ENCODE results near the gene TCF7.

TCF7 gene

DNA sequence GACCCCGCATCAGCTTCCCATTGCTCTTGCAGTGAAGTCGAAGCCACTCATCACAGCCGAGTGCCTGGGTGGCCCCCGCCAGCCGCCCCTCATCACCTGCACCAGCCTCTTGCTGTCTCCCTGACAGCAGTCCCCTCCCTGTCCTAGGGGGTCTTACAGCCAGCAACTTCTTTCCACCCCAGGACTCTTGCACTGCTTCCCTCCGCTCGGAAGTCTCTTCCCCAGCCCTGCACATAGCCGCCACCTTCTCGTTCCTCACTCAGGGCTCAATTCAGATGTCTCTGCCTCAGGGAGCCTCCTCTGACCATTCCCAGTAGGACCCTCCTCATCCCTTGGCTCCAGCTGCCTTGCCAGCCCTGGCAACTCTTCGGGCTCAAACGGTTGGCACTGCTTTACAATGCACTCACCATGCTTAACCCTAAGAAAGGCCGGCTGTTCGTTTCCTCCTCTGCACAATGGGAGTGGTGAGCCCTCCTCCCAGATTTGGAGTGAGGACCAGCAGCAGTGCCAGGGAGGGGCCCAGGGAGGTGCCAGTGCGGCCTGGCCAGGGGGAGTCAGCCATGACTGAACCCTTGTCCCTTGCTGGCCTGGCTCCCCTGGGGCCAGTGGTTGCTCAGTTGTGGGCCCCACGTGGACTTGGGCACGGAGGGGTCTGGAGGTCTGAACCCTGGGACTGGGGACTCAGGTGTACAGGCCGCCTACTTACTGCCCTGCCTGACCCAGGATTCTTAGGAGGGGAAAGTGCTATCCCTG lies 6.1 kb downstream of the TCF7 start:
- H3K4me3 ChIP-seq (ENCODE audit: low read depth in 1 of 2, low read length in 2 of 2) = no peak overlapping the region
- H3K9me3 ChIP-seq (ENCODE audit: control insufficient read depth in 1 of 2, low read length in 2 of 2) = no peaks in the 10 kb centered on the region
- H3K27ac ChIP-seq (ENCODE audit: low read depth, low read length) = no peak overlapping the region
- H3K9ac ChIP-seq (ENCODE audit: low read depth in 1 of 2, low read length in 2 of 2) = no peak overlapping the region
- peaks cover 9 to 18% of the 10 kb centered on the region in 2 donors for H3K4me1 ChIP-seq (ENCODE audit: control insufficient read depth in 1 of 2, insufficient read depth in 2 of 2, low read length in 2 of 2)
- H3K36me3 ChIP-seq (ENCODE audit: control insufficient read depth in 1 of 2, insufficient read depth in 2 of 2, low read length in 2 of 2) = peaks cover 0 to 23% of the 10 kb centered on the region in 2 donors
- no peaks in the 10 kb centered on the region for H3K27me3 ChIP-seq (ENCODE audit: control insufficient read depth in 1 of 2, insufficient read depth in 2 of 2, low read length in 2 of 2)

DNA sequence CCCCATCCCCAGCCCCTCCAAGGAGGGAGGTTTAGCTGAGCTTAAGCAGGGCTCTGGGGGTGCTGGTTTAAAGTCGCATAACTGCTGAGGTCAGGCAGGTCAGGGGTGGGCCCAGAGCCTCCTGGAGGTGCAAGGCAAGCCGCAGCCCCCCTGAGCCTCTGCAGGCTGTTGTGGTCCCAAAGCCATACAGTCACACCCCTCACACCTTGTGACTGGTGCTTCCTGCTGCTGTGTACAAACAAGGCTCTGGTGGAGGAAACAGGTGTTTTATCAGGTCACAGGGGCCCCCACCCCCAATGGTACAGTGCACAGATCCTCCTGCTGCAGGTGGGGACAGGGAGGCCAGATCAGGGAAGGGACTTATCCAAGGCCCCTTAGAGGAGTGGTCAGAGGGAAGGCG lies 8.0 kb downstream of the TCF7 start:
- H3K4me3 ChIP-seq (ENCODE audit: low read depth in 1 of 2, low read length in 2 of 2) = no peak overlapping the region
- H3K36me3 ChIP-seq (ENCODE audit: control insufficient read depth in 1 of 2, insufficient read depth in 2 of 2, low read length in 2 of 2) = peaks cover 0 to 19% of the 10 kb centered on the region in 2 donors
- H3K27ac ChIP-seq (ENCODE audit: low read depth, low read length) = no peak overlapping the region

DNA sequence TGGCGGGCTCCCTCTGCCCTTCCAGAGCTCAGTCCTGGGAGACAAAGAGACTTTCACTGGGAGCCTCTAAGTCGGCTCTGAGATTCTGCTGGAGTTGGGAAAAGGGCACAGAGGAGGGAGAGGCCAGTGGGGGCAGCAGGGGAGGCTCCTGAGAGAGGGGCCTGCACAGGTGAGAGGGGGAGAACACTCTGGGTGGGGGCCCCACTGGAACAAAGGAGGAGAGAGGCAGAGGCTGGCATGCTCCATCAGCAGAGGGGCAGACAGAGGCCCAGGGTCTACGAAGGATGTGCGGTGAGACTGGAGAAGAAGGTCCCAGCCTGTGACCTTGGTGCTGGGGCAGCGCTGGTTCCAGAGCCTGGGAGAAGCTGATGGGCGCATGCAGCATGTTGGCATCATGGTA lies 8.9 kb downstream of the TCF7 start:
- Histone ChIP-seq H3K4me1 (ENCODE audit: control insufficient read depth in 1 of 2, insufficient read depth in 2 of 2, low read length in 2 of 2) (peaks cover 9 to 10% of the 10 kb centered on the region in 2 donors), H3K36me3 (ENCODE audit: control insufficient read depth in 1 of 2, insufficient read depth in 2 of 2, low read length in 2 of 2) (peaks cover 0 to 19% of the 10 kb centered on the region in 2 donors), H3K27me3 (ENCODE audit: control insufficient read depth in 1 of 2, insufficient read depth in 2 of 2, low read length in 2 of 2) (no peaks in the 10 kb centered on the region), H3K9ac (ENCODE audit: low read depth in 1 of 2, low read length in 2 of 2) (no peak overlapping the region), H3K27ac (ENCODE audit: low read depth, low read length) (no peak overlapping the region), H3K9me3 (ENCODE audit: control insufficient read depth in 1 of 2, low read length in 2 of 2) (no peaks in the 10 kb centered on the region), H3K4me3 (ENCODE audit: low read depth in 1 of 2, low read length in 2 of 2) (no peak overlapping the region)

More for the DNA sequence above, 8.0 kb downstream of the TCF7 start:
- no peak overlapping the region for H3K9ac ChIP-seq (ENCODE audit: low read depth in 1 of 2, low read length in 2 of 2)
- H3K27me3 ChIP-seq (ENCODE audit: control insufficient read depth in 1 of 2, insufficient read depth in 2 of 2, low read length in 2 of 2) = no peaks in the 10 kb centered on the region
- H3K9me3 ChIP-seq (ENCODE audit: control insufficient read depth in 1 of 2, low read length in 2 of 2) = no peaks in the 10 kb centered on the region
- H3K4me1 ChIP-seq (ENCODE audit: control insufficient read depth in 1 of 2, insufficient read depth in 2 of 2, low read length in 2 of 2) = peaks cover 10 to 11% of the 10 kb centered on the region in 2 donors

DNA sequence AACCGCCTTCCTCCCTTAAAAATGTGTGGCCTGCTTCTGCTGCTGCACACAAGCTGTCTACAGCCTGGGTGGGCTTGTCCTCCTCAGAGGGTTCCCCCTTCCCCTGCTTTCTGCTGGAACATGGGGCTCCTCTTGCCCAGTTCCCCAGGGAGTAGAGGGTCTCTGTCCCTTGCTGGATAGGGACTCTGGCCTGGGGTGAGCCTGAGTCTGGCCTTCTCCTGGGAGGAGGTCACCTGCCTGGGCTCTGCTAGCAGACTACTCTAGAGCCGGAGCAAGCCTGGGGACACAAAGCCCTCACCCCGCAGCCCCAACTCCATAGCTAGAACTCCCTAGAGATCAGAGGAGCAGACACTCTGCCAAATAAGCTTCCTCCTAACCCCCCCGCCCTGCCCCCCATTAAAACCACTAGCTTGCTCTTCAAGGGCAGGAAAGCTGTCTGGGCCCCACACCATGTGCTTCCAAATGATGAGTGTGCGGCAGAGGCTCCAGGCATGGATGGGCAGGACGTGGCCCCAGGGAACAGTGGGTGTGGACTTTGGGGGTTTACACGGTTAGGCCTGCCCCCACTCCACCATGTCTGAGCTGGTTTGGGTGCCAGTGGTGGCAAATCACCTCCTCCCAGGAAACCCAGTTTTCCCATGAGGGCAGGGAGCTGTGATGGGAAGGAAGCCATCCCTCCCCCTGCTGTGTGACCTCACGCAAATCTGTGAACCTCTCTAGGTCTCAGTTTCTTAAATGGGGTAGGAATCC lies 10.0 kb downstream of the TCF7 start:
- Histone ChIP-seq H3K4me1 (ENCODE audit: control insufficient read depth in 1 of 2, insufficient read depth in 2 of 2, low read length in 2 of 2) (peaks cover 6 to 14% of the 10 kb centered on the region in 2 donors), H3K9me3 (ENCODE audit: control insufficient read depth in 1 of 2, low read length in 2 of 2) (no peaks in the 10 kb centered on the region), H3K36me3 (ENCODE audit: control insufficient read depth in 1 of 2, insufficient read depth in 2 of 2, low read length in 2 of 2) (peaks cover 0 to 27% of the 10 kb centered on the region in 2 donors), H3K27me3 (ENCODE audit: control insufficient read depth in 1 of 2, insufficient read depth in 2 of 2, low read length in 2 of 2) (no peaks in the 10 kb centered on the region), H3K4me3 (ENCODE audit: low read depth in 1 of 2, low read length in 2 of 2) (no peak overlapping the region), H3K27ac (ENCODE audit: low read depth, low read length) (no peak overlapping the region), H3K9ac (ENCODE audit: low read depth in 1 of 2, low read length in 2 of 2) (no peak overlapping the region)

DNA sequence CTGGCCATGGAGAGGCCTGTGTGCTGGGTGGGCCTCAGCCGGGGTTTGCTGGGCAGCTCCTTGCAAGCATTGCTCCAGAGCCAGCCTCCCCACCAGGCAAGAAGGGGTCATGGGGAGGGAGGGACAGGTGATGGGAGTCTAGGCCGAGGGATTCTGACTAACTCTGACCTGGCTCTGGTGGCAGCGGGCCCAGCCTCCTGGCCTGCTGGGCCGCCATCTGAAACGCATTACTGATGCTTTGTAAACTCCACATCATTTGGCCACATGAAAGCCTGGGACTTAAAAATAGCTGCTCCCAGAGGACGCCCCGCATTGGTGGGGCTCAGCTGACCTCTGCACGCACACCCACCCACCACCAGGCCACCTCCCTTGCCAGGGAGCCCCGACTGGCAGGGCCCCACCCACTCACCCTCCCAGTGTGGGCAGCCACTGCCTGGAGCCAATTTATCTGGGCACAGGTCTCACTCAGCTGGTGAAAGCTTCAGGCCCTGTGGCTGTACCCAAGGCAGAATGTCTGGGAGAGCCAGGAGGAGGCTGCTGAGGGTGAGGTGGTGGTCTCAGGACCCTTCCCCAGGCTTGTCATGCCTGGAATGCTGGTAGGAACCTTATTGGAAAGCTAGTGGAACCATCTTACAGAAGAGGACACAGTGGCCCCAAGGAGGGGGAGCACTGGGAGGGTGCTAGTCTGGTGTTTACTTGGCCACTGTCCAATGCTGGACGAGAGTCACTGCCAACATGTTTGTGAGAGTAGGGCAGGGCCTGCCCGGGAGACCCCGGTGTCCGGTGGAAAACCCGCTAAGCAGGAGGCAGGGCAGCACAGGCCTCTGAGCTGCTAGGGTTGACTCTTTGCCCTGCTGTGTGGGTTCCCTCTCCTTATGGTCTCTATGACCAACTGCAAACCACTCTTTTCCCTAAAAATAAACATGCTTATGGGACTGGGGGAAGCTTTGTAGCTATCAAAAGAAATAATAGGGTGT lies 10.8 kb downstream of the TCF7 start:
- H3K4me1 ChIP-seq (ENCODE audit: control insufficient read depth in 1 of 2, insufficient read depth in 2 of 2, low read length in 2 of 2) = peaks cover 6 to 21% of the 10 kb centered on the region in 2 donors
- H3K27ac ChIP-seq (ENCODE audit: low read depth, low read length) = no peak overlapping the region
- no peak overlapping the region for H3K4me3 ChIP-seq (ENCODE audit: low read depth in 1 of 2, low read length in 2 of 2)
- no peak overlapping the region for H3K9ac ChIP-seq (ENCODE audit: low read depth in 1 of 2, low read length in 2 of 2)
- peaks cover 0 to 30% of the 10 kb centered on the region in 2 donors for H3K36me3 ChIP-seq (ENCODE audit: control insufficient read depth in 1 of 2, insufficient read depth in 2 of 2, low read length in 2 of 2)
- no peaks in the 10 kb centered on the region for H3K9me3 ChIP-seq (ENCODE audit: control insufficient read depth in 1 of 2, low read length in 2 of 2)
- H3K27me3 ChIP-seq (ENCODE audit: control insufficient read depth in 1 of 2, insufficient read depth in 2 of 2, low read length in 2 of 2) = no peaks in the 10 kb centered on the region

DNA sequence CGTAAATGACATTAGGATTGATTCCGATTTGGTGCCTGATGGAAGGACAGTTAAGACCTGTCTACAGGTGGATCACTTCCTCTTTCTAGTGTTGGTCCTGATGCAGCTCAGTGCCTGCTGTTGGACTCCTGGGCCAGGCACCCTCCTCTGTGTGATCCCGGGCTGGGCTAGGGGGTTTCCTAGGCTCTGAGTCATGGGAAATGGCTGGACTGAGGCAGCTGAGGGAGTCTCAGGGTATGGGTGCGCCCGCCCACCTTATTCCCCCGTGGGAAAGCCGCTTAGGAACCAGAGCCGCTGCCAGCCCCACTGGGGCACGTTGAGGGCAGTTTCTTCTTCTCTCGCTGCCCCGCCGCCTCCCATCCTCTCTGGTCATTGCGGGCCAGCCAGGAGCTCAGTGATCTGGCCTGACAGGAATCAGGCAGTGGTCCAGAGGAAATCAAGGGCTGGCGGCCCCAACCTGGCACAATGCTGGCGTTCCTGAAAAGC lies 12.9 kb downstream of the TCF7 start:
- H3K4me1 ChIP-seq (ENCODE audit: control insufficient read depth in 1 of 2, insufficient read depth in 2 of 2, low read length in 2 of 2) = peaks cover 6 to 36% of the 10 kb centered on the region in 2 donors
- H3K9me3 ChIP-seq (ENCODE audit: control insufficient read depth in 1 of 2, low read length in 2 of 2) = no peaks in the 10 kb centered on the region
- H3K27ac ChIP-seq (ENCODE audit: low read depth, low read length) = no peak overlapping the region
- no peak overlapping the region for H3K9ac ChIP-seq (ENCODE audit: low read depth in 1 of 2, low read length in 2 of 2)
- H3K4me3 ChIP-seq (ENCODE audit: low read depth in 1 of 2, low read length in 2 of 2) = no peak overlapping the region
- H3K27me3 ChIP-seq (ENCODE audit: control insufficient read depth in 1 of 2, insufficient read depth in 2 of 2, low read length in 2 of 2) = no peaks in the 10 kb centered on the region
- peaks cover 4 to 35% of the 10 kb centered on the region in 2 donors for H3K36me3 ChIP-seq (ENCODE audit: control insufficient read depth in 1 of 2, insufficient read depth in 2 of 2, low read length in 2 of 2)

DNA sequence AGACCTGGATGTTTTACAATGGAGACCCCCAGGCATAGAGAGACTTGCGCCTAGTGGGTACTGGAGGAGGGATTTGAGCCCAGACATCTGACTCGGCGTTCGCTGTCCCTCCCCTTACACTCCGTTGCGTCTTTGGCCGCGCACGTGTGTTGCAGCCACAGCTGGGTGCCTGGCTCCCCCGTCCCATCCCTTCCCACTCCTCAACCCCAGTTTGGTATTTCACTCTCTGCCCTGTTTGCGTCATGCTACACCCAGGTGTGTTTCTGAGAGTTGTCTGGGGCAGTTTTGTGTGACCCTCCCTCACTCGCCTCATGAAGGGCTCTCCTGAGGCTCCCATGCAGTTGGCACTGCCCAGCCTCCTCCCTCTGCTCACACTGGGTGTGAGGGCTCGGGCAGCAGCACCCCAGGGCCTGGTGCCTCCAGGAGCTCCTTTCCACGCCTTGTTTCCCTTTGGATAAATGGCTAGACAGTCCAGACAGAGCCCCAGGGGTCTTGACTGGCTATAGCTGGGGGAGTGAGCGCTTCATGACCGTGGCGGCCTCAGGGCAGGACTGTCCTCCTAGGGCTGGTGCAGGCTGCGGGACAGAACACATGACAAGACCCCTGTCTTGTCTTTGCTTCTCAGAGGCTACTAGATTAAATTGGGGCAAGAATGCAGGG lies 13.6 kb downstream of the TCF7 start:
- Histone ChIP-seq H3K4me3 (ENCODE audit: low read depth in 1 of 2, low read length in 2 of 2) (no peak overlapping the region), H3K27ac (ENCODE audit: low read depth, low read length) (no peak overlapping the region), H3K4me1 (ENCODE audit: control insufficient read depth in 1 of 2, insufficient read depth in 2 of 2, low read length in 2 of 2) (peaks cover 6 to 35% of the 10 kb centered on the region in 2 donors)

DNA sequence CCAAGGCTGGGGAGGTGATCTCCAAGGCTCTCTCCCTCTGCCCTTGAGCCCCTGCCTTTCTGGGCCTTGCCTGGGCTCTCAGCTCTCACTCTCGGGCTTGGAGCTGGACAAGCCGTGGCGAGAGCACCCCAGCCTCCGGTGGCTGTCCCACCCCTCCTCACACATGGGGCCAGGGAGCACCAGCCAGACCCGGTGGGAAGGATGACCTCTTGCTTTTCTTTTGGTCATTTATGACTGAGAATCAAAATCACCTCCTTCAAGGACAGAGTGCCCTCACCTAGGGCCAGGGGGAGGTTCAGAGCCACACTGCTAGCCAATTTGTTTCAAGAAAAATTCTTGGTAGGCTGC lies 14.1 kb downstream of the TCF7 start:
- no peak overlapping the region for H3K9ac ChIP-seq (ENCODE audit: low read depth in 1 of 2, low read length in 2 of 2)
- H3K36me3 ChIP-seq (ENCODE audit: control insufficient read depth in 1 of 2, insufficient read depth in 2 of 2, low read length in 2 of 2) = peaks cover 4 to 31% of the 10 kb centered on the region in 2 donors
- no peak overlapping the region for H3K27ac ChIP-seq (ENCODE audit: low read depth, low read length)
- H3K4me3 ChIP-seq (ENCODE audit: low read depth in 1 of 2, low read length in 2 of 2) = no peak overlapping the region
- H3K4me1 ChIP-seq (ENCODE audit: control insufficient read depth in 1 of 2, insufficient read depth in 2 of 2, low read length in 2 of 2) = peaks cover 6 to 34% of the 10 kb centered on the region in 2 donors
- no peaks in the 10 kb centered on the region for H3K27me3 ChIP-seq (ENCODE audit: control insufficient read depth in 1 of 2, insufficient read depth in 2 of 2, low read length in 2 of 2)
- no peaks in the 10 kb centered on the region for H3K9me3 ChIP-seq (ENCODE audit: control insufficient read depth in 1 of 2, low read length in 2 of 2)

More for the DNA sequence above, 13.6 kb downstream of the TCF7 start:
- no peaks in the 10 kb centered on the region for H3K9me3 ChIP-seq (ENCODE audit: control insufficient read depth in 1 of 2, low read length in 2 of 2)
- no peaks in the 10 kb centered on the region for H3K27me3 ChIP-seq (ENCODE audit: control insufficient read depth in 1 of 2, insufficient read depth in 2 of 2, low read length in 2 of 2)
- no peak overlapping the region for H3K9ac ChIP-seq (ENCODE audit: low read depth in 1 of 2, low read length in 2 of 2)
- H3K36me3 ChIP-seq (ENCODE audit: control insufficient read depth in 1 of 2, insufficient read depth in 2 of 2, low read length in 2 of 2) = peaks cover 4 to 32% of the 10 kb centered on the region in 2 donors

DNA sequence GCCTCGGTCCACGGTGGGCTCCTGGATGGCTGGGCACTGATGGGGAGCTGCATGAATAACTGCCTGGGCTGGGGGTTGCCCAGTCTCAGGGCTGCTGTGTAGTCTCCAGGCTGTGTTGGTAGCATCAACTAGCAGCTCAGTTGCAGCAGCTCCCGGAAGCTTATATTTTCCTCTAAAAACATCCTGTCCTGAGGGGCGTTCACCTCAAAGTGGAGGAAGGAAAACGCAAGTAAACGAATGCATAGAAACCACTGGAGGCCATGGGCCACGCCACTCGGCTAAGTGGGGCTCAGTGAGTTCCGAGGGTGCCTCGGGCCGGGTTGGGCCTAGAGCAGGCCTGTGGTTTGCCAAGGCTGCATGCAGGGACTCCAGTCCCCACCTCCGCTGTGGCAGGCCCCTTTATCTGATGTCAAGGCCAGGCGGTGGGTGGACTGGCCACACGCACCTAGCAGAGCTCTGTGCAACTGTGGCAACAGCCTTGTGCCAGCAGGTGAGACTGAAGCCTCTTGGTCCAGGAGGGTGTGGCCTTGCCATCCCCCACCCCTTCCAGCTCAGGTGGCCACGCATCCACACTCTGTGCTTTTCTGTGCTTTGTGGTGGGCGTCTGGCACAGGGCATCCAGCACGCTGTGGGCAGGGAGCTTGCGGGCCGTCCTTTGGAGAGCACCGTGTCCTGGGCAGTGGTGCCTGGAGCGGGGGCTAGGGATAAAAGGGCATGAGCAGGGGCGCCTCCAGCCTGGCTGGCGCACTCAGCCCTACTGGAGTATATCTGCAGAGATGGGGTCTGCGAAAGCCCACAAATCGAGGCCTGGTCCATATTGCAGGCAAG lies 15.1 kb downstream of the TCF7 start:
- Histone ChIP-seq H3K4me3 (ENCODE audit: low read depth in 1 of 2, low read length in 2 of 2) (no peak overlapping the region), H3K9ac (ENCODE audit: low read depth in 1 of 2, low read length in 2 of 2) (no peak overlapping the region), H3K4me1 (ENCODE audit: control insufficient read depth in 1 of 2, insufficient read depth in 2 of 2, low read length in 2 of 2) (peaks cover 6 to 34% of the 10 kb centered on the region in 2 donors), H3K27ac (ENCODE audit: low read depth, low read length) (no peak overlapping the region), H3K9me3 (ENCODE audit: control insufficient read depth in 1 of 2, low read length in 2 of 2) (no peaks in the 10 kb centered on the region), H3K27me3 (ENCODE audit: control insufficient read depth in 1 of 2, insufficient read depth in 2 of 2, low read length in 2 of 2) (no peaks in the 10 kb centered on the region), H3K36me3 (ENCODE audit: control insufficient read depth in 1 of 2, insufficient read depth in 2 of 2, low read length in 2 of 2) (peaks cover 4 to 34% of the 10 kb centered on the region in 2 donors)
